Measurements from ENCODE around the gene SLC8A2. TPM values are rescaled to one million over a fixed set of nuclear protein-coding genes. Genes with fewer than 3 reads are reported as not detected.
A peak's percentile ranks its signal among the peaks of the same experiment; 100 is the strongest.
"Not testable (repeated sequence)": the region's sequence is repeated elsewhere in the genome, so short reads cannot be mapped to it uniquely, and the experiment has no call there.

Gene SLC8A2
- total RNA-seq, 1 experiment from 2014 or later = not detected

DNA sequence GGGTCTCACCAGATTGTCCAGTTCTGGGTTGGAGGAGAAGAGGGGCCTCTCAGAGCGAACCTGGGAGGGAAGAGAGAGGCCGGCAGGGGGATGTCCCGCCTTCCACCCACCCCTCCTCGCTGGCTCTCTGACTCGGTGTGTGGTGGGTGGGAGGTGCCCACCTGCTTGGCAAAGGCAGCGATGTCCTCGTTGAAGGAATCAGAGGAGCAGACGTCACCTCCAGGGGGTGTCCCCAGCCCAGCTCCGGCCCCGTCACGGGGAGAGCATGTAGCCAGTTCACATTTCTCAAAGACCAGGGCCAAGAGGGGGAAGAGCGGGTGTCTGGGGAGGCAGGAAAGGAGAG is 55.1 kb downstream of the SLC8A2 start:
- H3K4me3 ChIP-seq = no peak overlapping the region
- H3K9me3 ChIP-seq = no peaks in the 10 kb centered on the region
- no peak for DNase-seq
- no peaks in the 10 kb centered on the region for H3K36me3 ChIP-seq
- peaks cover 89% of the 10 kb centered on the region for H3K27me3 ChIP-seq

DNA sequence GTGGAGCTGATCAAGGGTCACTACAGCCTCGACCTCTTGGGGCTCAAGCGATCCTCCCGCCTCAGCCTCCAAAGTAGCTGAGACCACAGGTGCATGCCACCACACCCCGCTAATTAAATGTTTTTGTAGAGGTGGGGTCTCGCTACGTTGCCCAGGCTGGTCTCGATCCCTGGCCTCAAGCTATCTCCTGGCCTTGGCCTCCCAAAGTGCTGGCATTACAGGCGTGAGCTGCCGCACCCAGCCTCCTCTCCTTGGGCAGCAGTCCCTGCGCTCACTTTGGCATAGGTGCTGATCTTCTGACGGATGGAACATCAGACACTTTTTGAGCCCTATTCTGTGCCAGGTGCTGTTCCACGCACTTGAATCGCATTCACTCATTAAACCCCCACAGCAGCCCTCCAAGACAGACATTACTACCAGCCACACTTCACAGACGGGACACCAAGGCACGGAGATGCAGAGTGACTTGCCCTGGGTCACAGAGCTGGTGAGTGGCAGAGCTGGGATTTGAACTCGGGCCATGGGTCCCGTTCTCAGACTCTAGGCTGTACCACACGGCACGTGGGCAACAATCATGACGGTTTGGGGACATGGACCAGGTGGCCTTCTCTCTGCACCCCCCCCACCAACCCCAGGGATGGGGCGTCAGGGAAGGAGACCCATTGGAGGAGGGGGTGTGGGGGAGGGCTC is 55.6 kb downstream of the SLC8A2 start:
- no peaks in the 10 kb centered on the region for H3K9me3 ChIP-seq
- no peak for DNase-seq
- peaks cover 89% of the 10 kb centered on the region for H3K27me3 ChIP-seq
- no peaks in the 10 kb centered on the region for H3K36me3 ChIP-seq
- no peak overlapping the region for H3K4me3 ChIP-seq

DNA sequence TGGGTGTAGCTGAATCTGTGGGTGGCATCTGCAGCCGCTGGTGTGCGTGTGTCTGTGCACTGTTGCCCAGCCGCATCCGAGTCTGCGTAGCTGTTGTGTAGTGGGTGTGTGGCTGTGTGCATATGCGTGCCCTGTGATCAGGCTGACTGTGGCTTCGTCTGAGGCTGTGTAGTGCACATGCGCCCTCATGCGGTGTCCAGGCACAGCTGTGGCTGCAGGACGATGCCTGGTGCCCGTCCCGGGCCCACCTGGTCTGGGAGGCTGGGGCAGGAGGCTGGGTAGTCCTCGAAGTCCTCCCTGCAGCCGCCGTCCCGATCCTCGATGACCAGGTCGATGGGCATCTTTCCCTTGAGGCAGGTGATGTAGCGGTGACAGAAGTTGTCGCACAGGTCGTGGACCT is 57.2 kb downstream of the SLC8A2 start:
- Histone ChIP-seq H3K4me3 (no peak overlapping the region), H3K27me3 (peaks cover 78% of the 10 kb centered on the region), H3K36me3 (no peaks in the 10 kb centered on the region), H3K9me3 (no peaks in the 10 kb centered on the region)
- peak; percentile 51 for DNase-seq

DNA sequence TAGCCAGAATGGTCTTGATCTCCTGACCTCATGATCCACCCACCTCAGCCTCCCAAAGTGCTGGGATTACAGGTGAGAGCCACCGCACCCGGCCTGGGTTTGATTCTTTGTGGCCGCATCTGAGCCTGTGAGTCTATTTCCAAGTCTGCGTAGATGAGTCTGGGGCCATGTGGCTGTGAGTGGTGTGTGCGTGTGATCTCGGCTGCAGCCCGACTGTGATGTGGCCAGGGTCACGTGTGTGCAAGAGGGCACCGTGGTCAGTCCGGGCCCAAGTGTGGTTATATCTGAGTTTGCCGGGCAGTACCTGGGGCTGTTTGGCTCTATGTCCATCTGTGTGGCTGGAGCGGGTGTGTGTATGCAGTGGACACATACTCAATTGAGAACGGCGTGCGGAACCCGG is 57.8 kb downstream of the SLC8A2 start:
- Histone ChIP-seq H3K27me3 (peaks cover 80% of the 10 kb centered on the region), H3K36me3 (no peaks in the 10 kb centered on the region), H3K4me3 (no peak overlapping the region), H3K9me3 (no peaks in the 10 kb centered on the region)
- no peak for DNase-seq

DNA sequence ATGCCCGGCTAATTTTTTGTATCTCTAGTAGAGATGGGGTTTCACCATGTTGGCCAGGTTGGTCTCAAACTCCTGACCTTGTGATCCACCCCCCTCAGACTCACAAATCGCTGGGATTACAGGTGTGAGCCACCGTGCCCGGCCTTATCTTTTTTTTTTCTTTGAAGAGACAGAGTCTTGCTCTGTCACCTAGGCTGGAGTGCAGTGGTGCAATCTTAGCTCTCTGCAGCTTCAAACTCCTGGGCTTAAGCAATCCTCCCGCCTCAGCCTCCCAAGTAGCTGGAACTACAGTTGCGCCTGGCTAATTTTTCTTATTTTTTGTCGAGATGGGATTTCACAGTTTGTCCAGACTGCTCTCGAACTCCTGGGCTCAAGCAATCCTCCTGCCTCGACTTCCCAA is 60.0 kb downstream of the SLC8A2 start:
- H3K4me3 ChIP-seq, H3K9me3 ChIP-seq, H3K36me3 ChIP-seq, DNase-seq: not testable (repeated sequence)
- peaks cover 77% of the 10 kb centered on the region for H3K27me3 ChIP-seq

DNA sequence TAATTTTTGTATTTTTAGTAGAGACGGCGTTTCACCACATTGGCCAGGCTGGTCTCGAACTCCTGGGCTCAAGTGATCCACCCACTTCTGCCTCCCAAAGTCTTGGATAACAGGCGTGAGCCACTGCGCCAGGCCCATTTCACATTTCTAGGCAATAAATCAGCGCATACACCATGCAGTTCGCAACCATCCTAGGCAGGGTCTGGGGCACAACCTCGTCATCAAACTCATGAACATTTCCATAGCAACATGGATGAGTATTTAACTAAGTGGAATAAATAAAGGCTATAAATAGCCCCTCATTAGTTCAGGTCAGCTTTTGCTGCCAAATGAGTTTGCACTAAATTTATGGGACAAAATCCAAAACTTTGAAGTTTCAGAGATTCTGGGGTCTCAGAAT is 60.6 kb downstream of the SLC8A2 start:
- Histone ChIP-seq H3K9me3 (no peaks in the 10 kb centered on the region), H3K27me3 (peaks cover 75% of the 10 kb centered on the region), H3K4me3 (no peak overlapping the region), H3K36me3 (no peaks in the 10 kb centered on the region)
- DNase-seq = no peak

DNA sequence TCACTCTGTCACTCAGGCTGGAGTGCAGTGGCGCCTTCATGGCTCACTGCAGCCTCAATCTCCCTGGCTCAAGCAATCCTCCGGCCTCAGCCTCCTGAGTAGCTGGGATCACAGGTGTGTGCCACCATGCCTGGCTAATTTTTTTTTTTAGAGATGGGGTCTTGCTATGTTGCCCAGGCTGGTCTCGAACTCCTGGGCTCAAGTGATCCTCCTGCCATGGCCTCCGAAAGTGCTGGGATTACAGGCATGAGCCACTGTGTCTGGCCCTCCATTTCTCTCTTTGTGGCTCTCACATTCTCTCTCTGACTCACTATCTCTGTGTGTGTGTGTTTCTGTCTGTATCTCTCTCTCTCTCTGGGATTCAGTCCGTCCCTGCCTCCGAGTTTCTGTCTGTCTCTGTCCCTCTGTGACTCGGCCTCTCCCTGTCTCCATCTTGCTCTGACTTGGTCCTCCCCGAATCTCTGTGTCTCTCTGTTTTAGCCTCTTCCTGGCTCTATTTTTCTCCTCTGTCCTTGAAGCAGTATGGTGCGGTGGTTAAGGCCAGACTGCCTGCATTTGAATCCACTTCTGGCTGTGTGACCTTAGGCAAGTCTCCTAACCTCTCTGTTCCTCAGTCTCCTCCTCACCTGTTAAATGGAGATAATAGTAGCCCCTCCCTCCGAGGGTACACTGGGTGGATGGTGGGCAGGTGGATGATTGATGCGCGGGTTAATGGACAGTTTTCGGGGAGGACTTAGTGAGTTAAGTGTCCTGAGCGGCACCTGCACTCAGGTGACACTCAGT is 63.3 kb downstream of the SLC8A2 start:
- Histone ChIP-seq H3K4me3 (no peak overlapping the region), H3K9me3 (no peaks in the 10 kb centered on the region), H3K36me3 (no peaks in the 10 kb centered on the region), H3K27me3 (peaks cover 53% of the 10 kb centered on the region)
- DNase-seq = no peak

DNA sequence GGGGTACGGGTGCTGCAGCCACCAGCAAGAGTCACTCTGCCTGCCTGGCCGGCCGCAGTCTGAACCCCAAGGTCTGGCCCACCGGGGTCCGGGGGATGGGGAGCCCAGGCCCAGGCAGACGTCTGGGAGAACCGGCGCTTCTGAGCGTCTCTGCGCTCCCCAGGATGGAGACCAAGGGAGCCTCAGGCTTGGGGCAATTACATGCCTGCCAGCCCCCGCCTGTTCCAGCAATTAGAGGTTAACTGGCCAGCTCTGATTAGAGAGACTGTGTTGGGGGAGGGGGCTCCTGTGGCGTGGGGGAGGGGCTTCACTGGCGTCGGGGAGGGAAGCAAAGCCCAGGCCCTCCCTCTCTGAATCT is 64.3 kb downstream of the SLC8A2 start:
- DNase-seq = no peak
- Histone ChIP-seq H3K27me3 (peaks cover 44% of the 10 kb centered on the region), H3K36me3 (no peaks in the 10 kb centered on the region)

DNA sequence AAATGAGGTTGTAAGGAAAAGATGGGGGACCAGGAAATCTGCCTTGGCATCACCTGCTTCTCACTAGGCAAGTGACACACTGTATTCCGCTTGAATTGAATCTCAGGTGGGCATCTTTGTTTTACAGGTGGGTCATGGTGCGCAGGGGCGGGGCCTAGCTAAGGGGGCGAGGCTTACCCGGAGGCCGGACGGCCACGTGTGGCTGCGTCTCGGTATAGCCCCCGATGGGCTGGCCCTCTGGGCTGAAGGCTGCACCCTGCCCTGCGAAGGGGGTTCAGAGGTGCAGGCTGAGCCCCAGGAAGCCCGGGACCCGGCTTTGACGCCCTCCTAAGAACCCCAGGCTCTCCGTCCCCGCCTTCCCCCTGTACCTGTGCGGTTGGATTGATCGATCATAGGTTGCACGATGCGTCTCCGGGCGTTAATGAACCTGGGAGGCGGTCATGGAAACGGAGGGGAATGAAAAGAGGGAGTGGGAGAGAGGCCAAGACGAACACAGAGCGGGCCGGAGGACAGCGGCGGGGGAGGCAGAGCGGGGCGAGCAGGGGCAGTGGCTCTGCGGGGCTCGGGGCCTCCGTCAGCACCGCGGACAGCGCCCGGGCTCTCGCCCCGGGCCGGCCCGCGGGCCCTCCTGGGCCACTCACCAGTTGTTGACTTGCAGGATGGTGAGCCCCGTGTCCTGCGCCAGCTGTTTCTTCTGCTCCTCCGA is 64.8 kb downstream of the SLC8A2 start:
- peaks cover 38% of the 10 kb centered on the region for H3K27me3 ChIP-seq
- H3K36me3 ChIP-seq = no peaks in the 10 kb centered on the region
- DNase-seq = peak; percentile 40

More for the DNA sequence above, 64.3 kb downstream of the SLC8A2 start:
- no peak overlapping the region for H3K4me3 ChIP-seq
- no peaks in the 10 kb centered on the region for H3K9me3 ChIP-seq

DNA sequence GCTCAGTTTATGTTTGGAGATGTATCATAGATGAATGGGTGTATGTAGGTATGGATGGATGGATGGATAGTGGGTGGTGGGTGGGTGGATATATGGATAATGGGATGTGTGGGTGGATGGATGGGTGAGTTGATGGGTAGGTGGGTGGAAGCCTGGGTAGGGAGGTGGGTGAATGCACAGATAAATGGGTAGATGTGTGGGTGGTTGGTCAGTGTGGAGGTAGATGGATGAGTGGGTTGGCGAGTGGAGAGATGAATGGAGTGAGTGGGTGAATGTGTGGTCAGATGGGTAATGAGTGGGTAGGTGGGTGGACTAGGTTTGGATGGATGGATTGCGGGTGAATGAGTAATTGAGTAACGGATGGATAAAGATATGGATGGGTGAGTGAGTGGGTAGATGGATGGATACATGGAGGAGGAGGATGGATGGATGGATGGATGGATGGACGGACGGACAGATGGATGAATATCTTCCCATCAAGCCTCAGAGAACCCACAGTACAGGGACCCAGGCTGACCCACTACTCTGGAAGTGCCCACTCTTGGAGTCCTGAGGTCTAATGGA is 65.8 kb downstream of the SLC8A2 start:
- no peak for DNase-seq
- Histone ChIP-seq H3K27me3 (peaks cover 31% of the 10 kb centered on the region), H3K36me3 (no peaks in the 10 kb centered on the region), H3K9me3 (no peaks in the 10 kb centered on the region), H3K4me3 (no peak overlapping the region)

More for the DNA sequence above, 64.8 kb downstream of the SLC8A2 start:
- H3K4me3 ChIP-seq = no peak overlapping the region
- no peaks in the 10 kb centered on the region for H3K9me3 ChIP-seq

DNA sequence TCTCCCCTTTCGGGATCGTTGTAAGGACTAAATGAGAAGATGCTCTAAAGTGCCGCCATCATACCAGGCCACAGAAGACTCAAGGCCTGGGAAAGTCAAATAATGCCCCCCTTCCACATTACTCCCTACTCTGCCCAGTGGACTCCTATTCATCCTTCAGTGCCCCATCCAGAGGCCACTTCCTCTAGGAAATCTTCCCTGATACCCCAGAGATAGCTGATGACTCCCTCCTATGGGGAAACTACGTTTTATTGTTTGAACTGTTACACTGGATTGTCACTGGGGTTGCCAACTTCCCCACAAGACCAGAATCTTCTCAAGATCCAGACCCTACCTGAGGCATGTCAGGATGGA is 66.5 kb downstream of the SLC8A2 start:
- Histone ChIP-seq H3K27me3 (peaks cover 28% of the 10 kb centered on the region), H3K4me3 (no peak overlapping the region), H3K9me3 (no peaks in the 10 kb centered on the region), H3K36me3 (no peaks in the 10 kb centered on the region)
- DNase-seq = no peak

DNA sequence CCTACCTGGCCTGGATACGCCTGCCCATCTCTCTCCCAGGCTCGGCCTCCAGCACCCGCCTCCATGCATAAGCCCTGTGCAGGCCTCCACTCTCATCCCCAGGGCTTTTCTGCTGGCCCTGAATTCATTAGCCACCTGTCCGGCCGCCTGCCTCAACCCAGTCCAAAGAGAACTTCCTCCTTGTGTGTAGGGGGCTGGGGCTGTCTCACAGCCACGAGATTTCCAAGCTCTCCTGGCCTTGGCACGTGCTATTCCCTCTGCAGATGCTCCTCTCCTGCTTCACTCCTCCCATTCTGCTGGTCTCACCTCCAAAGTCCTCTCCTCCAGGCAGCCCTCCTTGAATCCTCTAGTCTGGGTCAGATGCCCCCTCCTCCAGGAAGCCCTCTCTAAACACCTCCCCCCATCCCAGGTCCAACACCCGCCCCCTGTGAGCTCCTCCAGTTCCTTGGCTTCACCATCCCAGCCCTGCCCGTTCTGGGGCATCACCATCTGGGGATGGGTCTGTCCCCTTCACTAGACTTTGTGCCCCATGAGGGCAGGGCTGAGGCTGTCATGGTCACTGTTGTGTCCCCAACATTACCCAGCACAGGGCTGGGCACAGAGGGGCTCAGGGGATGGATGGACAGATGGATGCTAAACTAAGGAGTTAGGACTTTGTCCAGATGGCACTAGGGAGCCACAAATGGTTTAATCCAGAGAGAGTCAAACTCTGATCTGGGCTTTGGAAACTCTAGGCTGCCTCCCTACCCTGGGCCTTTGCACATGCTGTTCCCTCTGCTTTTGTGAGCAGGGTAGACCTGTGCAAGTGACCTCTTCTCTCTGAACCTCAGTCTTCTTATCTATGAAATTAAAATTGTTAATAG is 67.1 kb downstream of the SLC8A2 start:
- Histone ChIP-seq H3K36me3 (no peaks in the 10 kb centered on the region), H3K4me3 (no peak overlapping the region), H3K9me3 (no peaks in the 10 kb centered on the region), H3K27me3 (peaks cover 28% of the 10 kb centered on the region)
- DNase-seq = no peak

DNA sequence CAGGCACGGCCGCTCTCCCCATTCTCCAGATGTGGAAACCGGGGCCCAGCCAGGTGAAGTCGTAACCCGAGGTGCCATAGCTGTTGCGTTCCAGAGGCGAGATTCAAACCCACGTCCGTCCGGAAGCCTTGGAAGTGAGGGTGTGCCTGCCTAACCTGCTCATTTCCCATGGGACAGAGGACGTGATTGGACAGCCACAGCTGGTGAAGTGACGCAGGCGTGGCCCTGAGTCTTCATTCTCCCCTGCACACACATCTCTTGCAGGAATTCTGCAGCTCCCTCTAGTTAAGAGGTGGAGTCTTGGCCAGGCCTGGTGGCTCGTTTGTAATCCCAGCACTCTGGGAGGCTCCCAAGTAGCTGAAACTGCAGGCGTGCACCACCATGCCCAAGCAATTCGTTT is 69.2 kb downstream of the SLC8A2 start:
- no peak for DNase-seq
- Histone ChIP-seq H3K9me3 (no peaks in the 10 kb centered on the region), H3K27me3 (peaks cover 13% of the 10 kb centered on the region), H3K4me3 (no peak overlapping the region), H3K36me3 (no peaks in the 10 kb centered on the region)

DNA sequence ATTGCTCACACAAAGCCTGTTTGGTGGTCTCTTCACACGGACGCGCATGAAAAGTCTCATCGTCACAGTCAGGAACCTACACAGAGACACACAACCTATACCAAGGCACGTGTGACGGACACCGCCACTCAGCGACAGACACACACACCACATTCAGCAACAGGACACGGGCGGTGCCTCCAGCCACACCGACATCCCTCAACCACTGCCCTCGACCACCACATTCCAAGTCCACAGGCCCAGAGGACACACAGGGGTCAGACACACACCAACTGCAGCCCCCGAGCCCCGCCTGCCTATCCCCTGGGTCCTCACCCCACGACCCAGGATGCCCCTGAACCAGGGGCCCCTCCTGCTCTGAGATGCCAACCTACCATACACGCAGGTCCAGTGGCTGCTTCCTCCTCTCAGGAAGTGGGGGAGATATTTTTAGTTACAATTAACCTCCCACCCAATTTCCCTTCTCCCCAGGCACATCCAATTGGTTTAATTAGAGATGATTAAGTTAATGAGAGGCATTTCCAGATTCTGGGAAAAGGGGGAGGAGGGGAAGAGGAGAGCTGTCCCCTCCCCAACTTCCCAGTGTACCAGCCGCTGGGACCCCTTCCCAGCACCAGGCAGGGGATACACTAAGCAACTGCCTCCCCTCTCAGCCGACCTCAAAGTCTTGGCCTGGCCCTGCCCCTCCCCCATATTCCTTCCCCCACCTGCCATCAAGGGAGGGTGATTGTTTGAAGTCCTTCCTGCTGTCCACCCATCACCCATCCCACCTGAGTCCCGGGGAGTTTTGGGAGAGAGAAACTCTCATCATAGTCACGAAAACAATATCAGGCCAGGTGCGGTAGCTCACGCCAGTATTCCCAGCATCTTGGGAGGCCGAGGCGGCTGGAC is 72.7 kb downstream of the SLC8A2 start:
- Histone ChIP-seq H3K9me3 (no peaks in the 10 kb centered on the region), H3K4me3 (no peak overlapping the region), H3K36me3 (no peaks in the 10 kb centered on the region), H3K27me3 (no peaks in the 10 kb centered on the region)
- no peak for DNase-seq

DNA sequence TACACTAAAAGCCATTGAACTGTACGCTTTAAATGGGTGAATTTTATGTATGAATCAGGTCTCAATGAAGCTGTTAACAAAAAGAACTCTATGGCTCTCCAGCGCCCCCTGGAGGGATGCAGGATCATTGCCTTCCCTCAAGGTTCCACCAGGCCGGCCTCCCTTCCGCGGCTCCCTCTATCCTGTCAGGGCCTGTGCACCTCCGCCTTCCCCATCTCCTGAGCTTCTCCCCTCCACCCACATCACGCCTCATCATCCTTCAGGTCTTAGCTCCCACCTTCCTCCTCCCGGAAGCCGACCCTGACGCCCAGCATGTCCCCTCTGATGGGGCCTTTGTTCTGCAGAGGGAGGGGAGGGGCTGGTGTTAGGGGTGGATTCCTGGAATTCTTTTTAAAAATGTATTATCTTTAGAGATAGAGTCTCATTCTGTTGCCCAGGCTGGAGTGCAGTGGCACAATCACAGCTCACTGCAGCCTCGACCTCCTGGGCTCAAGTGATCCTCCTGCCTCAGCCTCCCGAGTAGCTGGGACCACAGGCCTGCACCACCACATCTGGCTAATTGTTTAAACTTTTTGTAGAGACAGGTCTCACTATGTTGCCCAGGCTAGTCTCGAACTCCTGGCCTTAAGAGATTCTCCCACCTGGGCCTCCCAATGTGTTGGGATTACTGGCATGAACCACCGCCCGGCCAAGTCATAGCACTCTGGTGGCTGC is 80.0 kb downstream of the SLC8A2 start:
- DNase-seq = peak; percentile 61
- H3K4me3 ChIP-seq = no peak overlapping the region
- H3K36me3 ChIP-seq = no peaks in the 10 kb centered on the region
- no peaks in the 10 kb centered on the region for H3K27me3 ChIP-seq
- no peaks in the 10 kb centered on the region for H3K9me3 ChIP-seq

Data from MG63 (cell line).